ENCODE results near the gene CNN3.

DNA sequence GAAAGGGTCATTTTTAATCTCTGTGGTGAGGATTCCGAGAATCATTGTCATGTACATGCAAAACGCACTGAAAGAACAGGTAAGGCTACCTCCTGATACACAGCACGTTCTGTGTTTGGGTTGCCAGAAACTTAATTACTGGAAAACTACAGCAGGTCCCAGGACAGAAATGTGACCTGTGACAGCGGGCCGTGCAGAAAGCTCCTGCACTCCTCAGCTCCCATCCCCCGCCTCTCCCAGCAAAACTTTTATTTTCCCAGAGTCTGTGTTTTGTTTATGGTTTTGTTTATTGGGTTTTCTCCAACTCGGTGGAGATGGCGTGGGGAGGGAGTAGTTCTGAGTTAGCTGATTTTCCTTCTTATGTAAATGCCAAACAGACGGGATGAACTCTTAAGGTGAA, 62.1 kb downstream of the CNN3 start:
- no peak for TF ChIP-seq POLR2A (IDR thresholded peaks at IDR 0.05)
- TF ChIP-seq, protein P1, sequence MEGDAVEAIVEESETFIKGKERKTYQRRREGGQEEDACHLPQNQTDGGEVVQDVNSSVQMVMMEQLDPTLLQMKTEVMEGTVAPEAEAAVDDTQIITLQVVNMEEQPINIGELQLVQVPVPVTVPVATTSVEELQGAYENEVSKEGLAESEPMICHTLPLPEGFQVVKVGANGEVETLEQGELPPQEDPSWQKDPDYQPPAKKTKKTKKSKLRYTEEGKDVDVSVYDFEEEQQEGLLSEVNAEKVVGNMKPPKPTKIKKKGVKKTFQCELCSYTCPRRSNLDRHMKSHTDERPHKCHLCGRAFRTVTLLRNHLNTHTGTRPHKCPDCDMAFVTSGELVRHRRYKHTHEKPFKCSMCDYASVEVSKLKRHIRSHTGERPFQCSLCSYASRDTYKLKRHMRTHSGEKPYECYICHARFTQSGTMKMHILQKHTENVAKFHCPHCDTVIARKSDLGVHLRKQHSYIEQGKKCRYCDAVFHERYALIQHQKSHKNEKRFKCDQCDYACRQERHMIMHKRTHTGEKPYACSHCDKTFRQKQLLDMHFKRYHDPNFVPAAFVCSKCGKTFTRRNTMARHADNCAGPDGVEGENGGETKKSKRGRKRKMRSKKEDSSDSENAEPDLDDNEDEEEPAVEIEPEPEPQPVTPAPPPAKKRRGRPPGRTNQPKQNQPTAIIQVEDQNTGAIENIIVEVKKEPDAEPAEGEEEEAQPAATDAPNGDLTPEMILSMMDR (IDR thresholded peaks at IDR 0.05) = no peak
